NOMO-1 treated with dmso at 0.1 percent for 144 hours (cell line): Measurements from ENCODE around the gene CRIP2.

Experiments used
- DNase-seq: peaks from one replicate; lab custom pipeline; 2025; ENCODE audit not compliant: unreplicated experiment; lab: John Stamatoyannopoulos, UW

CRIP2 gene

DNA sequence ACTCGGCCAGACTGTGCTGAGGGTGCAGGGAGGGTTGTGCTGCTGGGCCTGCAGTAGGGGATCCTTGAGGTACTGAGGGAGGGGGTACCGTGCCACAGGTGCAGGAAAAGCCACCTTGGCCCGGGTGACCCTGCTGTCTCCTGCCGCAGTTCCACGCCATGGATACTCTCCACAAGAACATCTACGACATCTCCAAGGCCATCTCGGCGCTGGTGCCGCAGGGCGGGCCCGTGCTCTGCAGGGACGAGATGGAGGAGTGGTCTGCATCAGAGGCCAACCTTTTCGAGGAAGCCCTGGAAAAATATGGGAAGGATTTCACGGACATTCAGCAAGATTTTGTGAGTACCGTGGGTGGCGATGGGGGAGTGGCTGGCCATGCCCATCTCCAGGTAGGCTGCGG is 14.0 kb upstream of the CRIP2 start:
- no peak for DNase-seq

DNA sequence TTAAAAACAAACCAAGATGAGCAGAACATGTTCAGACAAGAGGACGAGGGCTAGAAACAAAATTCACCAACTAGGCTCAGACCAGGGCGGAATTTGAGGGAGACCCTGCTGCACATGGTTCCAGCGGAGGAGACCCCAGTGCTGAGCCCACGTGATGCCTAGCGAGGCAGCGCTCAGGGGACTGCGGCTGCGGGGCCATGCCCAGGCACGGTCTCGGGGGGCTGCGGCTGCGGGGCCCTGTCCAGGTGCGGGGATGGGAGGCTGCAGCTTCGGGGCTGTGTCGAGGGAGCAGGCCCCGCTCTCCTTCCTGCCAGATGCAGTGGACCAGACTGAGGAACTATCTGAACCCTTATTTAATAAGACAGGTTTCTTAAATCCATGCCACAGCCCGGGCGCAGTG is 12.7 kb upstream of the CRIP2 start:
- DNase-seq: no peak

GRCh38 chr14:105464501-105464900 is 10.1 kb upstream of the CRIP2 start:
- no peak for DNase-seq

GRCh38 chr14:105465209-105466031 is 9.2 kb upstream of the CRIP2 start:
- no peak for DNase-seq

GRCh38 chr14:105466531-105467248 is 7.9 kb upstream of the CRIP2 start:
- no peak for DNase-seq

- DNase-seq: no peak
Measured at GRCh38 chr14:105467249-105467941, 7.2 kb upstream of the CRIP2 start.

DNA sequence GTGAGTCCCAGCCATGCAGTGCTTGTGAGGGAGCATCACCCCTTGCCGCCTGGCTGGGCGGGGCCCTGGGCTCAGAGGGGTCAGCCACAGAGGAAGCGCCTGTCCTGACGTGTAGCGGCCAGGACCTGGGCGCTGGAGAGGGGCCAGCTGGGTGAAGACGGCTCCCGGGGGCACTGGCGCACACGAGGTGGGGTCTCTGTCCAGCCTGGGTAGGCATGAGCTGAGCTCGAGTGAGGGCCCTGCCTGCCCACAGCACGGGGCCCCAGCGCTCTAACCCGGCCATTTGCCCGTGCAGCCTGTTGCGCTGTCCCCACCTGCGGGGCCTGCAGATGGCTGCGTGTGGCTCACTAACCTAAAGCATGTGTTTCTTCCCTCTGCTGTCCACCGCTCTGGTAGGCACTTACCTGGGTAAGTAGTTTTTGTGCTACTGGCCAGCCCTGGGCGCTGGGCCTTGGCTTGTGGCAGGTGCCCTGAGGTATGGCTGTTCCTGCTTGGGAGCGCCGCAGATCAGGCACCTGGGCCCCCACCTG is 6.6 kb upstream of the CRIP2 start:
- no peak for DNase-seq

DNA sequence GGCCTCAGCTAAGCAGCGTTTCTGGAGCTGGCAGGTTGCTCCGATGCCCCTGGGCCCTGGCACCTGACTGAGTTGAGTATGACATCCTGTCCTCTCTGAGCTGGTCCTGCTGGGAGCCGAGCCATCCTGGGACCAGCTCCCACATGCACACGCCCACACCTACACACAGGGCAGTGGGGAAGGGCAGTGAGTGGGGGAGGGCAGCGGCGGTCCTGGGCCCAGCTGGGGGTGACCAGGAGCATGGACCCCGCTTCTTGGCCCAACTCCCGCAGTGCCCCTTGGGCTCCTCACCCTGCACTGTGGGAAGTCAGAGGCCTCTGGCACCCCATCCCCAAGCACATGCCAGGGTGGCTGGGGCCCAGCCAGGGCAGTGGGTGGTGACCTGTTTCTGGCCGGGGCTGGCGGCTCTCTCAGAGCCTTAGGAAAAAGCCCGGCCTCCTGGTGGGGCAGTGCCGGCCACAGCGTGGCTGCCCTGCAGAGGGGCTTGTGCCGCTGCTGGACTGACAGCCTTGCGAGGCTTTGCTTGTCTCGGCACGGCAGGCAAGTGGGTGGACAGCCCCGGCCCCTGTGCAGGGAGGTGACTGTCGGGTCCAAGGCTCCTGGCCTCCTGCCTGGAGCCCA is 5.9 kb upstream of the CRIP2 start:
- no peak for DNase-seq

DNA sequence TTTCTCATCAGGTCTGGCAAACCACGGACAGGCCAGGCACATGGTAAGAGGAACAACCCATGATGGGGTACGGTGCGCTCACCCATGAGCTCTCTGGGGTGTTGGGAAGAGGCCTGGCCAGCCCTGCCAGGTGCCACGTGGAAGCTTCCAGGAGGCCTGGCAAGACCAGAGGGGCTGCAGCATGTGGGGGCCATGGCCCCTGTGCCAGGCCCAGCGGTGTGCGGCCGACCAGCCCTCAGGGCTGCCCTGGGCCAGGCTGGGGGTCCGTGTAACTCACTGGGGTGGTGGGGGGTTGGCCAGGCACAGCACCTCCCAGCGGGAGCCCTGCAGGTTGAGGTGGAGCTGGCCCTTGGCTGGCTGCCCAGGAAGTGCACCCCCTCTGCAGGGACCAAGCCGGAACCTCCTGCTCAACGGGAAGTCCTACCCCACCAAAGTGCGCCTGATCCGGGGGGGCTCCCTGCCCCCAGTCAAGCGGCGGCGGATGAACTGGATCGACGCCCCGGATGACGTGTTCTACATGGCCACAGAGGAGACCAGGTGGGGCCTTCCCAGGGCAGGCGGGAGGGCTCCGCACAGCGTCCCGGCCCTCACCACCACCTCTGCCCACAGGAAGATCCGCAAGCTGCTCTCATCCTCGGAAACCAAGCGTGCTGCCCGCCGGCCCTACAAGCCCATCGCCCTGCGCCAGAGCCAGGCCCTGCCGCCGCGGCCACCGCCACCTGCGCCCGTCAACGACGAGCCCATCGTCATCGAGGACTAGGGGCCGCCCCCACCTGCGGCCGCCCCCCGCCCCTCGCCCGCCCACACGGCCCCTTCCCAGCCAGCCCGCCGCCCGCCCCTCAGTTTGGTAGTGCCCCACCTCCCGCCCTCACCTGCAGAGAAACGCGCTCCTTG is 4.9 kb upstream of the CRIP2 start:
- no peak for DNase-seq

GRCh38 chr14:105470350-105471296 is 4.0 kb upstream of the CRIP2 start:
- no peak for DNase-seq

- no peak for DNase-seq
Measured at GRCh38 chr14:105471297-105471821, 3.3 kb upstream of the CRIP2 start.

DNA sequence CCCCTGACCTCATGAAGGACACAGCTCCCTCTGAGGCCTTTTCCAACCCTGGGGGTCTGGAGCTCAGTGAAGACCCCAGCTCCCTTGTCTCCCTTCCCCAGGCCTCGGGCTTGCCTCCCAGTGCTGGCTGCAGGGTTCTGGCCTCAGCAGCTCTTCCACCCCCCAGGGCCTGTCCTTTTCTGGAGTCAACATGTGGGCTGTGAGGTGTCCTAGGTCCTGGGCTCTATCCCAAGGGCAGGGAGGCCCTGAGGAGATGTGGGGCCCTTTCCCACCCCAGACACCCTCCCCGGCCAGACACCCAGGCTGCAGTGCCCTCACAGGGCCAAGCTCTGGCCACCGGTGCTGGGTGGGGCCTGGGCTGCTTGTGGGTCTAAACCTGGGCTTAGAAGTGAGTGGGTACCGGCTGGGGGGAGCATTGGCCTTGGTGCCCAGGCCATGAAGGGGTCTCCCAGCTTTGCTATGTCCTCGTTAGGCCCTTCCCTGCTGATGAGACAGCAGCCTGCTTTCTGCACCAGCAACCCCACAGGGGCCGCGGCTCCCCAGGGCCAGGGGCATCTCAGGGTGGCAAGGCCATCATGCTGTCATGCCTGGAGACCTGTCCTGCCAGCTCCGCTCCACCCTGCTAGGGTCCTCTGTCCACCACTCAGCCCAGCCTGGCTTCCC is 2.7 kb upstream of the CRIP2 start:
- DNase-seq: no peak

GRCh38 chr14:105472486-105472991 is 2.1 kb upstream of the CRIP2 start:
- no peak for DNase-seq

DNA sequence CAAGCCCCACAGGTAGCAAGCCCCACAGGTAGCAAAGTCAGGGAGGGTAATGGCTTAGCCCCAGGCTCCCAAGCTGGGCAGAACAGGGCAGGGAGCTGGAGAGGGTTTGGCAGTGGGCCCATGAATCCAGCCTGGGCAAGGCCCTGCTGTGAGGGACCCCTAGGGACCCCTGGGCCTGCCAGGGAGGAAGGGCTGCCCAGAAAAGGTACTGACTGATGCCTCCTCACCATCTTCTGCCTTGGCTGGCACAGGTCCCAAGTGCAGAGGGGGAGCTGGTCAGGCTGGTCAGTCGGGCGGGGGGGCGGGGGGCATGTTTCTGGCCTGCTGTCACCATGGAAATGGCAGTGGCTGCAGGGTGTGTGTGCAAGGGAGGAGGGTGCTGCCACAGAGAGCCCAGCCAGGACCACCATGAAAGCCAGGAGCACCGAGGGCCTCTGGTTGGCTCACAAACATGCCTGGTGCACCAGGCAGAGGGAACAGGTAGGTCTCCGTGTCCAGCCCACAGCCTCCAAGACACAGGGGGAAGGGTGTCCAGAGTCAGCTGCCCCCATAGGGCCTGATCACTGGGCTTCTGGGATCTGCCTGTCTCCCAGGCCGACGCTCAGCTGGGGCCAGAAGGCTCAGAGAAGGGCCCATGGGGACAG is 1.5 kb upstream of the CRIP2 start:
- DNase-seq: no peak

- peak; percentile 8 for DNase-seq
Measured at GRCh38 chr14:105473677-105474482, 741 bp upstream of the CRIP2 start.

- no peak for DNase-seq
Measured at GRCh38 chr14:105475269-105476096, 862 bp downstream of the CRIP2 start.
